CD14-positive monocyte (primary cell): ENCODE measurements around the gene VCAM1. TPM values are rescaled to one million over a fixed set of nuclear protein-coding genes. Genes with fewer than 3 reads are reported as not detected.

Source experiments
- DNase-seq, 3 donors: peaks; one replicate each; pipeline ENCODE4 v3.0.0-alpha.2; 2011 to 2022
- H2AFZ ChIP-seq: 2 replicates; pipeline ENCODE4 v1.6.0; 2012; ENCODE audit warnings: mild to moderate bottlenecking, low read depth, low read length, inconsistent platforms; ENCODE audit not compliant: insufficient read depth, poor library complexity, severe bottlenecking
- H3K27ac ChIP-seq, 2 donors: 1 replicate in 1 of 2; 2 replicates in 1 of 2; pipeline ENCODE4 v1.5.1; 2012 to 2013; ENCODE audit warnings: low read length in 2 of 2, control low read depth in 1 of 2, inconsistent platforms in 1 of 2, low read depth in 1 of 2, mild to moderate bottlenecking in 1 of 2
- H3K27me3 ChIP-seq, 2 donors: one replicate each; pipeline versions ENCODE4 v1.6.0 to v1.6.1; 2011 to 2013; ENCODE audit warnings: low read length in 2 of 2; ENCODE audit not compliant: control insufficient read depth in 2 of 2, insufficient read depth in 2 of 2
- H3K36me3 ChIP-seq, 2 donors: replicated peaks in 1 of 2; 1 replicate in 1 of 2; 2 replicates in 1 of 2; pipeline versions ENCODE4 v1.5.1 to v1.6.1; 2012 to 2013; ENCODE audit warnings: low read length in 2 of 2, control low read depth in 1 of 2, inconsistent platforms in 1 of 2, mild to moderate bottlenecking in 1 of 2; ENCODE audit not compliant: insufficient read depth in 2 of 2, control insufficient read depth in 1 of 2
- H3K4me1 ChIP-seq, 2 donors: 1 replicate in 1 of 2; 2 replicates in 1 of 2; pipeline versions ENCODE4 v1.5.1 to v1.6.1; 2012 to 2013; ENCODE audit warnings: low read length in 2 of 2, control low read depth in 1 of 2, inconsistent platforms in 1 of 2, mild to moderate bottlenecking in 1 of 2, moderate library complexity in 1 of 2; ENCODE audit not compliant: insufficient read depth in 2 of 2, control insufficient read depth in 1 of 2
- H3K4me2 ChIP-seq: replicated peaks from 2 replicates; pipeline ENCODE3; 2012; ENCODE audit warnings: low read length, moderate library complexity, mild to moderate bottlenecking; ENCODE audit not compliant: poor library complexity, severe bottlenecking; ENCODE audit errors: extremely low read depth
- H3K4me3 ChIP-seq, 3 experiments: fragments of 200-600 bp in 1 of 3; sonication (generic) in 1 of 3; replicated peaks in 1 of 3; 1 replicate in 2 of 3; 2 replicates in 1 of 3; pipeline ENCODE4 v1.5.1; 2011 to 2013; ENCODE audit warnings: low read length in 3 of 3, mild to moderate bottlenecking in 3 of 3, control low read depth in 2 of 3, low read depth in 2 of 3, inconsistent platforms in 1 of 3, moderate library complexity in 1 of 3
- H3K79me2 ChIP-seq: 2 replicates; pipeline ENCODE4 v1.6.0; 2012; ENCODE audit warnings: mild to moderate bottlenecking, control low read depth, inconsistent platforms, low read length, moderate library complexity; ENCODE audit not compliant: insufficient read depth
- H3K9ac ChIP-seq: 2 replicates; pipeline ENCODE4 v1.6.0; 2017; ENCODE audit warnings: low read length, mild to moderate bottlenecking; ENCODE audit not compliant: insufficient read depth, poor library complexity, severe bottlenecking
- H3K9me3 ChIP-seq, 2 donors: replicated peaks in 1 of 2; 1 replicate in 1 of 2; 2 replicates in 1 of 2; pipeline versions ENCODE4 v1.5.1 to v1.6.1; 2012 to 2013; ENCODE audit warnings: low read length in 2 of 2, control low read depth in 1 of 2; ENCODE audit not compliant: control insufficient read depth in 1 of 2, insufficient read depth in 1 of 2
- H4K20me1 ChIP-seq: 2 replicates; pipeline ENCODE4 v1.6.0; 2012; ENCODE audit warnings: mild to moderate bottlenecking, low read length, control low read depth, moderate library complexity; ENCODE audit not compliant: insufficient read depth
- H3K27ac Mint-ChIP-seq, 7 donors: one replicate each; pipeline ENCODE4 v1.8.0; 2020; ENCODE audit warnings: mild to moderate bottlenecking in 7 of 7, mixed read lengths in 7 of 7, moderate library complexity in 6 of 7, inconsistent platforms in 2 of 7
- H3K27me3 Mint-ChIP-seq, 3 donors: one replicate each; pipeline ENCODE4 v1.8.0; 2021 to 2022; ENCODE audit warnings: low read depth in 3 of 3, mild to moderate bottlenecking in 3 of 3, mixed read lengths in 3 of 3, moderate library complexity in 3 of 3, inconsistent platforms in 1 of 3
- H3K36me3 Mint-ChIP-seq, 2 donors: one replicate each; pipeline ENCODE4 v1.8.0; 2020; ENCODE audit warnings: mixed read lengths in 2 of 2, inconsistent platforms in 1 of 2, mild to moderate bottlenecking in 1 of 2
- H3K4me1 Mint-ChIP-seq: one replicate; pipeline ENCODE4 v1.8.0; 2020; ENCODE audit warnings: mild to moderate bottlenecking, mixed read lengths
- H3K4me3 Mint-ChIP-seq, 2 donors: one replicate each; pipeline ENCODE4 v1.8.0; 2020; ENCODE audit warnings: mild to moderate bottlenecking in 2 of 2, mixed read lengths in 2 of 2, moderate library complexity in 1 of 2
- H3K9me3 Mint-ChIP-seq, 7 donors: one replicate each; pipeline ENCODE4 v1.8.0; 2020 to 2022; ENCODE audit warnings: mixed read lengths in 7 of 7, mild to moderate bottlenecking in 6 of 7, moderate library complexity in 6 of 7, inconsistent platforms in 2 of 7
- WGBS: methylation state at CpG from one replicate; pipeline ENCODE4 v1.1.5; 2013; ENCODE audit warnings: missing lambda C conversion rate; ENCODE audit not compliant: insufficient coverage; 5-methylcytosine and 5-hydroxymethylcytosine counted together
- intact Hi-C, 2 donors: fragments of 100-400 bp; cut with micrococcal nuclease; formaldehyde crosslinking; loops; one replicate each; pipeline versions ENCODE4 v1.15.0 to v1.15.1; 2023
- polyA plus RNA-seq, 3 donors: library from polyadenylated mRNA; depleted of rRNA in 1 of 3; unstranded in 2 of 3; stranded (reverse) in 1 of 3; fragments of 300-500 nt in 2 of 3; fragments of >200 nt in 1 of 3; fragmentation: Illumina TruSeq in 2 of 3; gene quantifications; 1 replicate in 2 of 3; 2 replicates in 1 of 3; pipeline ENCODE4 v1.2.3, GENCODE V29; 2012 to 2021
- TF ChIP-seq, protein P1 (sequence below): fragments of 200-600 bp; IDR thresholded peaks from one replicate; pipeline ENCODE4 v1.8.0; 2022; ENCODE audit warnings: antibody characterized with exemption, mild to moderate bottlenecking

The VCAM1 gene
- polyA plus RNA-seq, 3 donors = not detected

DNA sequence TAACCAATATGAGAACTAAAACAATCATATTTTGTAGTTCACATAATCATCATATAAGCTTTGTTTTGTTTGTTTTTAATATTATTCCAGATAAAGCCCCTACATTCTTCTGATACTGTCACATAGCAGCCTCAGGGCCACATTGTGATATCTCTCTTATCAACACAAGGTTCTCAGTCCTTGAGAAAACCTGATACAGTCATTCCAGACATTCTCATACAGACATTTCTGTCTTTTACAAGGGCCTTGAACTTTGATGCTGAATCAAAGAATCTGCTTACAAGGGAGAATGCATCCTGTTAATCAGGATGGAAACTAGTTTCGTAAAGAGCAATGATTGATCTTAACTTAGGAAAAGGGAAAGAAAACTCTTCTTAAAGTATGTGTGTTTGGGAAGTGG, 12.7 kb upstream of the VCAM1 start:
- intact Hi-C loops = no loop called here
- Mint-ChIP-seq H3K36me3 (no peaks in the 10 kb centered on the region), H3K9me3 (peaks cover 0 to 3% (median 0%) of the 10 kb centered on the region in 7 donors), H3K27ac (no peak overlapping the region), H3K27me3 (peaks cover 0 to 1% (median 0%) of the 10 kb centered on the region in 3 donors), H3K4me1 (no peaks in the 10 kb centered on the region), H3K4me3 (no peak overlapping the region)
- no peaks in the 10 kb centered on the region for H3K9me3 ChIP-seq
- H2AFZ ChIP-seq = no peak overlapping the region
- TF ChIP-seq, protein P1, sequence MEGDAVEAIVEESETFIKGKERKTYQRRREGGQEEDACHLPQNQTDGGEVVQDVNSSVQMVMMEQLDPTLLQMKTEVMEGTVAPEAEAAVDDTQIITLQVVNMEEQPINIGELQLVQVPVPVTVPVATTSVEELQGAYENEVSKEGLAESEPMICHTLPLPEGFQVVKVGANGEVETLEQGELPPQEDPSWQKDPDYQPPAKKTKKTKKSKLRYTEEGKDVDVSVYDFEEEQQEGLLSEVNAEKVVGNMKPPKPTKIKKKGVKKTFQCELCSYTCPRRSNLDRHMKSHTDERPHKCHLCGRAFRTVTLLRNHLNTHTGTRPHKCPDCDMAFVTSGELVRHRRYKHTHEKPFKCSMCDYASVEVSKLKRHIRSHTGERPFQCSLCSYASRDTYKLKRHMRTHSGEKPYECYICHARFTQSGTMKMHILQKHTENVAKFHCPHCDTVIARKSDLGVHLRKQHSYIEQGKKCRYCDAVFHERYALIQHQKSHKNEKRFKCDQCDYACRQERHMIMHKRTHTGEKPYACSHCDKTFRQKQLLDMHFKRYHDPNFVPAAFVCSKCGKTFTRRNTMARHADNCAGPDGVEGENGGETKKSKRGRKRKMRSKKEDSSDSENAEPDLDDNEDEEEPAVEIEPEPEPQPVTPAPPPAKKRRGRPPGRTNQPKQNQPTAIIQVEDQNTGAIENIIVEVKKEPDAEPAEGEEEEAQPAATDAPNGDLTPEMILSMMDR = no peak
- no peaks in the 10 kb centered on the region for H3K79me2 ChIP-seq
- no peaks in the 10 kb centered on the region for H3K27me3 ChIP-seq
- no CpG with 5 or more reads among the region's 1 CpG for WGBS
- no peaks in the 10 kb centered on the region for H3K4me1 ChIP-seq
- no peak overlapping the region for H3K9ac ChIP-seq
- H3K27ac ChIP-seq = no peak overlapping the region
- DNase-seq = no peak
- no peaks in the 10 kb centered on the region for H4K20me1 ChIP-seq
- H3K4me2 ChIP-seq = no peak overlapping the region
- H3K36me3 ChIP-seq = no peaks in the 10 kb centered on the region
- H3K4me3 ChIP-seq = no peak overlapping the region

DNA sequence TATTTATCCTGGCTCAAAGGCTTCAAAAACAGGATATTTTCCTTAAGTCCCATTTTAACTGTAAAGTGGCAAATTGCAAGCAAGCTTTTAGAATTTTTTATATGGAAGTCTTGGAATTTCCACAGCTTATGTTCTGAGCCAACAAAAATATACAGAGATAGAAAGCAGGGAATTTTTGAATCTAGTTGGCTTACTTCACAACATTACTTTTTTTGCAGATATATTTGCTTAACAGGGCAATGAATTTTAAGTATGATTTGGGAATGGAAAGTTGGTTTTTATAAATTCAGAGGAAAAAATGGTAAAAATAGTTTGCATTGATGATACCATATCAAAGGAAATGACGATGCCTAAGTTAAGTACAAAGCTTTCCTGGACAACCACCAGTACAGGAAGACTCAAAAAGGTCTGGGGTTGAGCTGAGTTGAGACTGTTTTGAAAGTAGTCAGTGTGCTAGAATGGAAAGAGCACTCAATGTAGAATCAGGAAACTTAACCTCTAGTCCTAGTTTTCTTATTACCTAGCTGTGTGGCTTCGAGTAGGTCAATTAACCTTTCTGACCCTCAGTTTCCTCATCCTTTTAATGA, 11.0 kb upstream of the VCAM1 start:
- Histone ChIP-seq H3K27me3 (no peaks in the 10 kb centered on the region), H3K9ac (no peak overlapping the region), H3K27ac (no peak overlapping the region), H3K79me2 (no peaks in the 10 kb centered on the region), H4K20me1 (no peaks in the 10 kb centered on the region), H3K4me1 (no peaks in the 10 kb centered on the region), H2AFZ (no peak overlapping the region), H3K4me3 (no peak overlapping the region), H3K36me3 (no peaks in the 10 kb centered on the region), H3K4me2 (no peak overlapping the region), H3K9me3 (no peaks in the 10 kb centered on the region)
- TF ChIP-seq, protein P1 = no peak
- H3K9me3 Mint-ChIP-seq = peaks cover 0 to 11% (median 2%) of the 10 kb centered on the region in 7 donors
- H3K4me3 Mint-ChIP-seq = no peak overlapping the region
- peaks cover 0 to 1% (median 0%) of the 10 kb centered on the region in 3 donors for H3K27me3 Mint-ChIP-seq
- no peaks in the 10 kb centered on the region for H3K36me3 Mint-ChIP-seq
- H3K27ac Mint-ChIP-seq = no peak overlapping the region
- intact Hi-C loops = no loop called here
- no peak for DNase-seq
- WGBS = no CpG with 5 or more reads among the region's 2 CpGs
- H3K4me1 Mint-ChIP-seq = no peaks in the 10 kb centered on the region
